Thyroid gland (tissue), 4 donors: ENCODE data around the gene CYP46A1. TPM values are rescaled to one million over a fixed set of nuclear protein-coding genes. Genes with fewer than 3 reads are reported as not detected.
A peak's percentile ranks its signal among the peaks of the same experiment; 100 is the strongest.

ENCODE experiments used
- DNase-seq, 2 donors: peaks; one replicate each; pipeline ENCODE4 v3.0.0-alpha.2; 2019
- H3K27ac ChIP-seq, 3 donors: fragments of 200-600 bp; sonication (generic); 1 replicate in 2 of 3; 2 replicates in 1 of 3; pipeline ENCODE4 v1.5.1; 2016 to 2019; ENCODE audit warnings: mild to moderate bottlenecking in 1 of 3, moderate library complexity in 1 of 3
- H3K27me3 ChIP-seq: fragments of 200-600 bp; sonication (generic); one replicate; pipeline ENCODE4 v1.5.1; 2019
- H3K36me3 ChIP-seq, 2 donors: fragments of 200-600 bp; sonication (generic); one replicate each; pipeline ENCODE4 v1.5.1; 2016 to 2019
- H3K4me1 ChIP-seq, 2 donors: fragments of 200-600 bp; sonication (generic); one replicate each; pipeline ENCODE4 v1.5.1; 2017 to 2019
- H3K4me3 ChIP-seq, 3 donors: fragments of 200-600 bp; sonication (generic); replicated peaks in 1 of 3; 1 replicate in 2 of 3; 2 replicates in 1 of 3; pipeline ENCODE4 v1.5.1; 2016; ENCODE audit warnings: mild to moderate bottlenecking in 1 of 3
- H3K9me3 ChIP-seq: fragments of 200-600 bp; sonication (generic); one replicate; pipeline ENCODE4 v1.5.1; 2017
- POLR2A ChIP-seq, 2 donors: fragments of 450-650 bp; IDR thresholded peaks; one replicate each; pipeline ENCODE4 v1.6.1; 2017; ENCODE audit warnings: antibody characterized with exemption in 2 of 2, mild to moderate bottlenecking in 2 of 2, moderate library complexity in 1 of 2
- WGBS, 2 donors: methylation state at CpG; one replicate each; pipeline ENCODE4 v1.1.5; 2017; 5-methylcytosine and 5-hydroxymethylcytosine counted together
- intact Hi-C: fragments of 100-400 bp; cut with DNase I; formaldehyde crosslinking; loops from one replicate; pipeline ENCODE4 v1.15.1; 2023
- total RNA-seq, 4 donors: library from RNA; depleted of rRNA; stranded (reverse); fragments of >200 nt; gene quantifications; one replicate each; pipeline ENCODE4 v1.2.3, GENCODE V29; 2016
- TF ChIP-seq, protein P1 (sequence below), 6 experiments: fragments of 200-600 bp in 3 of 6; fragments of 450-650 bp in 3 of 6; sonication (generic) in 3 of 6; IDR thresholded peaks; one replicate each; pipeline ENCODE4 v1.5.1; 2016 to 2019; ENCODE audit warnings: antibody characterized with exemption in 6 of 6, mild to moderate bottlenecking in 2 of 6, inconsistent platforms in 1 of 6, moderate library complexity in 1 of 6

The CYP46A1 gene
- total RNA-seq, 4 donors from 2014 or later: 0.54 to 5.2 (median 1.5) TPM

DNA sequence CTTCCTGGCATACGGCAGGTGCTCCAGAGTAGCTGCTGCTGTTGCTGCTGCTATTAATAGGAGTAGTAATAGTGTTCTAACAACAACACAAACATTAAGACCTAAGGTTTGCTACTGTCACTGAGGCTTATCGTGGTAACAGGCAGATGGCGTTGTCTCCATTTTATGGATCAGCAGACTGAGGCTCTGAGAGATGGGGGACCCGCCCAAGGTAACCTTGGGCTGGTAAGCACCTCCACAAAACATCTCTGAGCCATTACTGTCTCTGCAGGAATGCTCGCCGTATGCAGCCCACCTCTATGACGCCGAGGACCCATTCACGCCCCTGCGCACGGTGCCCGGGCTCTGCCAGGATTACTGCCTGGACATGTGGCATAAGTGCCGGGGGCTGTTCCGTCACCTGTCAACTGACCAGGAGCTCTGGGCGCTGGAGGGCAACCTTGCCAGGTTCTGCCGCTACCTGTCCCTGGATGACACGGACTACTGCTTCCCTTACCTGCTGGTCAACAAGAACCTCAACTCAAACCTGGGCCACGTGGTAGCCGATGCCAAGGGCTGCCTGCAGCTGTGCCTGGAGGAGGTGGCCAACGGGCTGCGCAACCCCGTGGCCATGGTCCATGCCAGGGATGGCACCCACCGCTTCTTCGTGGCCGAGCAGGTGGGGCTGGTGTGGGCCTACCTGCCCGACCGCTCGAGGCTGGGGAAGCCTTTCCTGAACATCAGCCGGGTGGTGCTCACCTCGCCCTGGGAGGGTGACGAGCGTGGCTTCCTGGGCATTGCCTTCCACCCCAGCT lies 31.9 kb upstream of the CYP46A1 start:
- Histone ChIP-seq H3K4me3 (no peak overlapping the region), H3K4me1 (no peaks in the 10 kb centered on the region), H3K27ac (no peak overlapping the region), H3K27me3 (no peaks in the 10 kb centered on the region), H3K36me3 (no peaks in the 10 kb centered on the region), H3K9me3 (no peaks in the 10 kb centered on the region)
- no peak for DNase-seq
- intact Hi-C loops: no loop called here
- 89 to 91% methylated on average over 22 to 29 of the region's 32 CpGs for WGBS, 2 donors
- TF ChIP-seq, protein P1, sequence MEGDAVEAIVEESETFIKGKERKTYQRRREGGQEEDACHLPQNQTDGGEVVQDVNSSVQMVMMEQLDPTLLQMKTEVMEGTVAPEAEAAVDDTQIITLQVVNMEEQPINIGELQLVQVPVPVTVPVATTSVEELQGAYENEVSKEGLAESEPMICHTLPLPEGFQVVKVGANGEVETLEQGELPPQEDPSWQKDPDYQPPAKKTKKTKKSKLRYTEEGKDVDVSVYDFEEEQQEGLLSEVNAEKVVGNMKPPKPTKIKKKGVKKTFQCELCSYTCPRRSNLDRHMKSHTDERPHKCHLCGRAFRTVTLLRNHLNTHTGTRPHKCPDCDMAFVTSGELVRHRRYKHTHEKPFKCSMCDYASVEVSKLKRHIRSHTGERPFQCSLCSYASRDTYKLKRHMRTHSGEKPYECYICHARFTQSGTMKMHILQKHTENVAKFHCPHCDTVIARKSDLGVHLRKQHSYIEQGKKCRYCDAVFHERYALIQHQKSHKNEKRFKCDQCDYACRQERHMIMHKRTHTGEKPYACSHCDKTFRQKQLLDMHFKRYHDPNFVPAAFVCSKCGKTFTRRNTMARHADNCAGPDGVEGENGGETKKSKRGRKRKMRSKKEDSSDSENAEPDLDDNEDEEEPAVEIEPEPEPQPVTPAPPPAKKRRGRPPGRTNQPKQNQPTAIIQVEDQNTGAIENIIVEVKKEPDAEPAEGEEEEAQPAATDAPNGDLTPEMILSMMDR (IDR thresholded peaks at IDR 0.05): no peak
- no peak for TF ChIP-seq POLR2A (IDR thresholded peaks at IDR 0.05)

DNA sequence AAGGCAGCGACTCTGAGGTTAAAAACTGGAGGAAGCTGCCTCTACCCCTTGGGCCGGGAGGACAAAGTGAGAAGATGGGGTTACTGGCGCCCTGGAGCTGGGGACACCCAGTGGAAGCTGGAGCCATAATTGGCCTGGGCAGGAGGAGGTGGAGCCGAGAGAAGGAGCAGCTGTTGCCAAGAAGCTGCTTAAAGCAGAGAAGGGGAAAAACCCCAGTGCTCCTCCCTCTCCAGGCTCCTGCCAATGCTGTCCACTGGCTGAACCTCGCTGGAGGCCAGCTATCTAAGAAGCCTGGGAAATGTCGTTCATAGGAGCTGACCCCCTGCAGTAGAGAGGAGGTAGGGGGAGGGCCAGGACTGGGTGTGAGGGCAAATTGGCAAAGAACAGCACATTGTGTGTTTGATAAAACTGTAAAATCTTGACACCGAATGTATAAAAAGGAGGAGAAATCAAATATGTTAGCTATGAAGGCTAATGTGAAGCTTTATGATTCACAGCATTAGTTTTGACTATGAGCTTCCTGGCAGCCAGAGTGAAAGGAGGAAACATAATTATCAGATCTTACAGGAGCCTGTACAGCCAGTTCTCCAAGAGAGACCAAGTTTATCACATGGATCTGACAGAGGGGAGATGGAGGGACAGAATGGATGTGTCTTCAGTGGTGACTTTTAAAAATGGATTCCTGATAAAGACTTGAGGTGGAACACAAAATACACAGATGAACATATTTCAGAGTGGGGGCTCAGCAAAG lies 29.7 kb upstream of the CYP46A1 start:
- H3K4me3 ChIP-seq: no peak overlapping the region
- no peak overlapping the region for H3K27ac ChIP-seq
- peak; percentile 79 for DNase-seq
- 33 to 34% methylated on average over 7 of the region's 7 CpGs for WGBS, 2 donors
- no peaks in the 10 kb centered on the region for H3K9me3 ChIP-seq
- no peaks in the 10 kb centered on the region for H3K27me3 ChIP-seq
- intact Hi-C loops: no loop called here
- no peaks in the 10 kb centered on the region for H3K36me3 ChIP-seq
- TF ChIP-seq POLR2A (IDR thresholded peaks at IDR 0.05): no peak
- TF ChIP-seq, protein P1 (IDR thresholded peaks at IDR 0.05): peak in 1 of 6 experiments; percentile 11
- peaks cover 0 to 2% of the 10 kb centered on the region in 2 donors for H3K4me1 ChIP-seq

DNA sequence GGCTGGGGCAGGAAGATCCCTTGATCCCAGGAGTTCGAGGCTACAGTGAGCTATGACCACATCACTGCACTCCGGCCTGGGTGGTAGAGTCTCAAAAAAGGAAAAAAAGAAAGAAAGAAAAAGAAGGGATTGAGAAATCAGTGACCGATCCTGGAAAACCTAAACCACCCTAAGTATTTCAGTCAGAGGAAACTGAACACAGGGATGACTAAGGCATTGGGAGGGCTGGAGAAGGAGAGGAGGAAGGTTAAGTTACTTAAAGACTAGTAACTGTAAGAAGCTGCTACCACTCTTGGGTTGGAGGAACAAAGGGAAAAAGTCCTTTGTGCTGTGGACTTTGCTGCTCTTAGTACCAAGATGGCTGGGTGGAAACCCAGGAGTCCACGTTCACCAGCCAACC lies 28.6 kb upstream of the CYP46A1 start:
- Histone ChIP-seq H3K9me3 (no peaks in the 10 kb centered on the region), H3K36me3 (no peaks in the 10 kb centered on the region), H3K27me3 (peaks cover 8% of the 10 kb centered on the region), H3K4me1 (peaks cover 0 to 10% of the 10 kb centered on the region in 2 donors), H3K4me3 (no peak overlapping the region), H3K27ac (no peak overlapping the region)
- TF ChIP-seq POLR2A (IDR thresholded peaks at IDR 0.05): no peak
- TF ChIP-seq, protein P1 (IDR thresholded peaks at IDR 0.05): no peak
- 93 to 94% methylated on average over 4 of the region's 4 CpGs for WGBS, 2 donors
- no peak for DNase-seq
- intact Hi-C loops: no loop called here

DNA sequence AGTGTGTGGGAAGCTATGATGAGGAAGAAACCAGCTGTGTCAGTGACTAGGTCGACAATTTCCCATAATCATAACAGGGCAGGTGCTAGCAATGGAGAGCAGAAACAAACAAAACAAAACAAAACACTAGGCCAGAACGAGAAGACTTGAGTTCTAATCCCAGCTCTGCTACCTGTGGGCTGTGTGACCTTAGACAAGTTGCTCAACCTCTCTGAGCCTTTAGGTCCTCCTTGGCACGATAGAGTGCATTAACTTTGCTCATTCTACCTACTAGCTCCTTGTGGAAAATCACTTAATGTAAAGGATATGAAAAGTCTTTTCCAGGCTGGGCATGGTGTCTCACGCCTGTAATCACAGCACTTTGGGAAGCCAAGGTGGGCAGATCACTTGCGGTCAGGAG lies 27.9 kb upstream of the CYP46A1 start:
- peaks cover 13% of the 10 kb centered on the region for H3K27me3 ChIP-seq
- no peaks in the 10 kb centered on the region for H3K9me3 ChIP-seq
- H3K4me1 ChIP-seq: peaks cover 0 to 10% of the 10 kb centered on the region in 2 donors
- TF ChIP-seq POLR2A (IDR thresholded peaks at IDR 0.05): no peak
- TF ChIP-seq, protein P1 (IDR thresholded peaks at IDR 0.05): no peak
- no peak overlapping the region for H3K4me3 ChIP-seq
- no peaks in the 10 kb centered on the region for H3K36me3 ChIP-seq
- 81 to 82% methylated on average over 5 of the region's 5 CpGs for WGBS, 2 donors
- DNase-seq: no peak
- H3K27ac ChIP-seq: no peak overlapping the region
- intact Hi-C loops: no loop called here
